Right lobe of liver (tissue), 6 donors: ENCODE measurements around the gene NCKAP5L. TPM values are rescaled to one million over a fixed set of nuclear protein-coding genes. Genes with fewer than 3 reads are reported as not detected.
A peak's percentile ranks its signal among the peaks of the same experiment; 100 is the strongest.
"Not testable (repeated sequence)": the region's sequence is repeated elsewhere in the genome, so short reads cannot be mapped to it uniquely, and the experiment has no call there.

Experiments
- ATAC-seq, 4 donors: fragments of 200-7000 bp; cut with Tn5 transposase; one replicate each; pipeline ENCODE4 v1.9.1; 2020; ENCODE audit warnings: mild to moderate bottlenecking in 4 of 4, moderate library complexity in 4 of 4
- DNase-seq, 3 donors: peaks; one replicate each; pipeline ENCODE4 v3.0.0-alpha.2; 2020
- H3K27ac ChIP-seq, 3 donors: fragments of 200-600 bp; one replicate each; pipeline ENCODE4 v1.8.0; 2022
- H3K27me3 ChIP-seq, 2 donors: fragments of 200-600 bp; one replicate each; pipeline ENCODE4 v1.8.0; 2022
- H3K36me3 ChIP-seq, 4 donors: fragments of 200-600 bp; sonication (generic) in 1 of 4; one replicate each; pipeline versions ENCODE4 v1.5.1 to v1.8.0; 2017 to 2022; ENCODE audit warnings: control low read depth in 1 of 4
- H3K4me1 ChIP-seq, 4 donors: fragments of 200-600 bp; sonication (generic) in 1 of 4; one replicate each; pipeline versions ENCODE4 v1.5.1 to v1.8.0; 2017 to 2022; ENCODE audit warnings: control low read depth in 1 of 4
- H3K4me3 ChIP-seq, 3 donors: fragments of 200-600 bp; one replicate each; pipeline ENCODE4 v1.8.0; 2022
- H3K9me3 ChIP-seq, 4 donors: fragments of 200-600 bp; sonication (generic) in 1 of 4; one replicate each; pipeline versions ENCODE4 v1.5.1 to v1.8.0; 2017 to 2022; ENCODE audit warnings: control low read depth in 1 of 4
- POLR2A ChIP-seq: fragments of 450-650 bp; IDR thresholded peaks from one replicate; pipeline ENCODE4 v1.6.1; 2017; ENCODE audit warnings: antibody characterized with exemption, mild to moderate bottlenecking
- WGBS: methylation state at CpG from one replicate; pipeline ENCODE4 v1.1.6; 2018; ENCODE audit warnings: low coverage, low lambda C conversion rate; ENCODE audit not compliant: insufficient coverage; ENCODE audit errors: missing lambda C conversion rate; 5-methylcytosine and 5-hydroxymethylcytosine counted together
- intact Hi-C, 2 donors: fragments of 100-400 bp; cut with DNase I; formaldehyde crosslinking; loops; one replicate each; pipeline versions ENCODE4 v1.11.2 to v1.14.1; 2022
- total RNA-seq, 6 experiments: library from RNA; depleted of rRNA in 2 of 6; stranded (reverse); fragments of >200 nt in 2 of 6; fragmentation: NEBNext Ultra II Directional in 3 of 6; extraction: Animal tissue kit (Norgen Biotek cat#: 25700) in 3 of 6; gene quantifications; one replicate each; pipeline versions ENCODE4 v1.1.0 to v1.2.4, GENCODE V29; 2016 to 2023
- TF ChIP-seq, protein P1 (sequence below), 4 donors: fragments of 200-600 bp in 3 of 4; fragments of 450-650 bp in 1 of 4; IDR thresholded peaks; one replicate each; pipeline versions ENCODE4 v1.5.1 to v1.8.0; 2016 to 2022; ENCODE audit warnings: antibody characterized with exemption in 4 of 4, mild to moderate bottlenecking in 2 of 4
- donor health status: DM: no; HTN: yes; CAD: no.
- donor health status: DM: no; HTN: no; CAD: no.
- donor health status: DM: no; HTN: no; CAD: no.
- donor health status: DM: no; HTN: yes; CAD: no.
- donor health status: DM: no; HTN: yes; CAD: no.

NCKAP5L gene
- total RNA-seq, 6 experiments from 2014 or later = 7.0 to 8.8 (median 7.9) TPM

DNA sequence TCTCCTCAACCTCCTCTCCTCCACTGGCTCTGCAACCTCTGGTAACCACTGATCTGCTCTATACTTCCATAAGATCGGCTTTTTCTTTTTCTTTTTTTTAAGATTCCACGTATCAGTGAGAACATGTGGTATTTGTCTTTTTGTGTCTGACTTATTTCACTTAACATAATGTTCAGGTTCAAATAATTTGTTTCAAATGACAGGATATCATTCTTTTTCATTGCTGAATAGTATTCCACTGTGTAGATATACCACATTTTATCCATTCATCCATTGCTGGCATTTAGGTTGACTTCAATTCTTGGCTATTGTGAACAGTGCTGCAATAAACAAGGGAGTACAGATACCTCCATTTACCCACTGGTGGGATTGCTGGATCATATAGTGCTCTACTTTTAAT, 40.5 kb downstream of the NCKAP5L start:
- intact Hi-C loops = no loop called here
- H3K4me1 ChIP-seq = no peaks in the 10 kb centered on the region
- ATAC-seq (no peak), DNase-seq (no peak)
- no peaks in the 10 kb centered on the region for H3K27me3 ChIP-seq
- H3K4me3 ChIP-seq = no peak overlapping the region
- WGBS = 96% methylated on average over 2 of the region's 2 CpGs
- no peak for TF ChIP-seq POLR2A
- TF ChIP-seq, protein P1, sequence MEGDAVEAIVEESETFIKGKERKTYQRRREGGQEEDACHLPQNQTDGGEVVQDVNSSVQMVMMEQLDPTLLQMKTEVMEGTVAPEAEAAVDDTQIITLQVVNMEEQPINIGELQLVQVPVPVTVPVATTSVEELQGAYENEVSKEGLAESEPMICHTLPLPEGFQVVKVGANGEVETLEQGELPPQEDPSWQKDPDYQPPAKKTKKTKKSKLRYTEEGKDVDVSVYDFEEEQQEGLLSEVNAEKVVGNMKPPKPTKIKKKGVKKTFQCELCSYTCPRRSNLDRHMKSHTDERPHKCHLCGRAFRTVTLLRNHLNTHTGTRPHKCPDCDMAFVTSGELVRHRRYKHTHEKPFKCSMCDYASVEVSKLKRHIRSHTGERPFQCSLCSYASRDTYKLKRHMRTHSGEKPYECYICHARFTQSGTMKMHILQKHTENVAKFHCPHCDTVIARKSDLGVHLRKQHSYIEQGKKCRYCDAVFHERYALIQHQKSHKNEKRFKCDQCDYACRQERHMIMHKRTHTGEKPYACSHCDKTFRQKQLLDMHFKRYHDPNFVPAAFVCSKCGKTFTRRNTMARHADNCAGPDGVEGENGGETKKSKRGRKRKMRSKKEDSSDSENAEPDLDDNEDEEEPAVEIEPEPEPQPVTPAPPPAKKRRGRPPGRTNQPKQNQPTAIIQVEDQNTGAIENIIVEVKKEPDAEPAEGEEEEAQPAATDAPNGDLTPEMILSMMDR (IDR thresholded peaks at IDR 0.05) = no peak
- peaks cover 0 to 2% (median 0%) of the 10 kb centered on the region in 4 donors for H3K36me3 ChIP-seq
- H3K27ac ChIP-seq = no peak overlapping the region
- H3K9me3 ChIP-seq = no peaks in the 10 kb centered on the region

DNA sequence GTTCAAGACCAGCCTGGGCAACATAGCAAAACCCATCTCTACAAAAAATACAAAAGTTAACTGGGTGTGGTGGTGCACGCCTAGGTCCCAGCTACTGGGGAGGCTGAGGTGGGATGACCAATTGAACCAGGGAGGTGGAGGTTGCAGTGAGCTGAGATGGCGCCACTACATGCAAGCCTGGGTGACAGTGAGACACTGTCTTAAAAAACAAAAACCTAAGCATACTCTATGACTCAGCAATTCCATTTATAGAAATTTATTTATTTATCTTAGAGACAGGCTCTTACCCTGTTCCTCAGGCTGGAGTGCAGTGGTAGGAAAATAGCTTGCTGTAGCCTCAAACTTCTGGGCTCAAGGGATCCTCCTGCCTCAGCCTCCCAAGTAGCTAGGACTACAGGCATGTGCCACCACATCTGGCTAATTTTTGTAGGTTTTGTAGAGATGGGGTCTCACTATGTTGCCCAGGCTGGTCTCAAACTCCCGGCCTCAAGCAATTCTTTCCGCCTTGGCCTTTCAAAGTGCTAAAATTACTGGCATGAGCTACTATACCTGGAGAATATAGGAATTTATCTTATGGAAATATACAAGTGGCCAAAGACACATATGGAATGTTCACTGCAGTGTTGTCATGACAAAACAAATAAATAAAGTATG, 43.3 kb downstream of the NCKAP5L start:
- ATAC-seq (no peak), DNase-seq (no peak)
- TF ChIP-seq, protein P1 (IDR thresholded peaks at IDR 0.05) = no peak
- no peak for TF ChIP-seq POLR2A
- Histone ChIP-seq H3K27ac (no peak overlapping the region), H3K9me3 (no peaks in the 10 kb centered on the region), H3K4me3 (no peak overlapping the region), H3K36me3 (no peaks in the 10 kb centered on the region), H3K4me1 (no peaks in the 10 kb centered on the region), H3K27me3 (no peaks in the 10 kb centered on the region)
- WGBS = 74% methylated on average over 4 of the region's 4 CpGs
- intact Hi-C loops = loop anchor here in 1 of 2 donors (5.0 kb wide), 1 partner anchor 57 kb away; the partner anchor contains the start of gene BCDIN3D

DNA sequence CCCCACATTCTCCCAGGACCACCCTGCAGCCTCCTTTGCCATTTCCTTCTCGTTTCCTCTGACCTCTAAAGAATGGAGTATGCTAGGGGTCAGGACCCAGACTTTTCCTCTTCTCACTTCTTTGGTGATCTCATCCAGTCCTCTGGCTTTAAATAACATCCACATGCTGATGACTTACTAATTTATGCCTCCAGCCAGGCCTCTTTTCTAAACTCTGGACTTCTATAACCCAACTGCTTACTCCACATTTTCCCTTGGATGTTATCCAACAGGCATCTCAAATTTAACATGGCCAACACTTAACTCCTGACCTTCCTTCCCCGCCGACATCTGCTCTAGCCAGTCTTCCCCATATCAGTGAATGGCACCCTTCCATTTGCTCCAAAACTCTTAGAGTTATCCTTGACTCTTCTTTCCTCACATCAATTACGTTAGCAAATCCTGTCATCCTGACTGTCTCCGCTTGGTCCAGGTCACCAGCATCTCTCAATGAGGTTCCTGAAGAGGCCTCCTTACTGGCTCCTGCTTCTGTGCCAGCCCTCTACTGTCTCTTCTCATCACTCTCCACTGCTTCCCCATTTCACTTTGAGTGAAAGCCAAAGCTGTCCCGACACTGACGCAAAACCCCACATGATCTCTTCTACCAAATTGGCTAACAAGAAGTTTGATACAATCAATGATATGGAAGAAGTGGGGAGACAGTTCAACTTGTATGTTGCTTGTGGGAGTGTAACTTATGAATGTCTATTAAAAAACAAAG, 44.1 kb downstream of the NCKAP5L start:
- no peaks in the 10 kb centered on the region for H3K27me3 ChIP-seq
- 33% methylated on average over 7 of the region's 7 CpGs for WGBS
- TF ChIP-seq POLR2A = no peak
- TF ChIP-seq, protein P1 (IDR thresholded peaks at IDR 0.05) = no peak
- no peaks in the 10 kb centered on the region for H3K36me3 ChIP-seq
- H3K9me3 ChIP-seq = no peaks in the 10 kb centered on the region
- intact Hi-C loops = loop anchor here in 1 of 2 donors (5.0 kb wide), 1 partner anchor 58 kb away; the partner anchor contains the start of gene BCDIN3D
- H3K4me3 ChIP-seq = no peak overlapping the region
- DNase-seq = no peak
- no peaks in the 10 kb centered on the region for H3K4me1 ChIP-seq
- H3K27ac ChIP-seq = no peak overlapping the region
- peak; percentile 53 to 77 (median 58) for ATAC-seq

DNA sequence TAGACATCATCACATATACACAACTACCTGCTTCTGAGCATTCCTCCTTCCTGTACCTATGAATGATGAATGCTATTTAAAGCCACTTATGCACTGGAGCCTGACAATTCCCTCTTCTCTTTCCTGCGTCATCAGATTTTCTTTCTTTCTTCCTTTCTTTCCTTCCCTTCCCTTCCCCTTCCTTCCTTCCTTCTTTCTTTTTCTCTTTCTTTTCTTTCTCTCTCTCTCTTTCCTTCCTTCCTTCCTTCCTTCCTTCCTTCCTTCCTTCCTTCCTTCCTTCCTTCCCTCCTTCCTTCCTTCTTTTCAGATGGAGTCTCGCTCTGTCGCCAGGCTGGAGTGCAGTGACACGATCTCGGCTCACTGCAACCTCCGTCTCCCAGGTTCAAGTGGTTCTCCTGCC, 47.3 kb downstream of the NCKAP5L start:
- not testable (repeated sequence) for ATAC-seq, H3K4me1 ChIP-seq, H3K4me3 ChIP-seq, H3K9me3 ChIP-seq, H3K27me3 ChIP-seq, DNase-seq, H3K36me3 ChIP-seq, H3K27ac ChIP-seq
- intact Hi-C loops = loop anchor here in 1 of 2 donors (5.0 kb wide), 1 partner anchor 61 kb away; the partner anchor contains the start of gene BCDIN3D
- 84% methylated on average over 6 of the region's 6 CpGs for WGBS

GRCh38 chr12:49779581-49779980, 48.6 kb downstream of the NCKAP5L start:
- 65% methylated on average over 2 of the region's 2 CpGs for WGBS
- ATAC-seq = no peak
- no peaks in the 10 kb centered on the region for H3K9me3 ChIP-seq
- DNase-seq = no peak
- H3K27me3 ChIP-seq = no peaks in the 10 kb centered on the region
- no peak overlapping the region for H3K4me3 ChIP-seq
- H3K4me1 ChIP-seq = no peaks in the 10 kb centered on the region
- intact Hi-C loops = loop anchor here in 1 of 2 donors (10.0 kb wide), 1 partner anchor 45 kb away; the partner anchor contains the start of gene NCKAP5L
- no peak overlapping the region for H3K27ac ChIP-seq
- no peaks in the 10 kb centered on the region for H3K36me3 ChIP-seq
- TF ChIP-seq, protein P1 (IDR thresholded peaks at IDR 0.05) = no peak
- no peak for TF ChIP-seq POLR2A
